ENCODE measurements around the gene HBEGF. TPM values are rescaled to one million over a fixed set of nuclear protein-coding genes. Genes with fewer than 3 reads are reported as not detected.

Gene HBEGF
- total RNA-seq, 4 donors from 2014 or later: 27.1 to 30.9 (median 27.8) TPM

DNA sequence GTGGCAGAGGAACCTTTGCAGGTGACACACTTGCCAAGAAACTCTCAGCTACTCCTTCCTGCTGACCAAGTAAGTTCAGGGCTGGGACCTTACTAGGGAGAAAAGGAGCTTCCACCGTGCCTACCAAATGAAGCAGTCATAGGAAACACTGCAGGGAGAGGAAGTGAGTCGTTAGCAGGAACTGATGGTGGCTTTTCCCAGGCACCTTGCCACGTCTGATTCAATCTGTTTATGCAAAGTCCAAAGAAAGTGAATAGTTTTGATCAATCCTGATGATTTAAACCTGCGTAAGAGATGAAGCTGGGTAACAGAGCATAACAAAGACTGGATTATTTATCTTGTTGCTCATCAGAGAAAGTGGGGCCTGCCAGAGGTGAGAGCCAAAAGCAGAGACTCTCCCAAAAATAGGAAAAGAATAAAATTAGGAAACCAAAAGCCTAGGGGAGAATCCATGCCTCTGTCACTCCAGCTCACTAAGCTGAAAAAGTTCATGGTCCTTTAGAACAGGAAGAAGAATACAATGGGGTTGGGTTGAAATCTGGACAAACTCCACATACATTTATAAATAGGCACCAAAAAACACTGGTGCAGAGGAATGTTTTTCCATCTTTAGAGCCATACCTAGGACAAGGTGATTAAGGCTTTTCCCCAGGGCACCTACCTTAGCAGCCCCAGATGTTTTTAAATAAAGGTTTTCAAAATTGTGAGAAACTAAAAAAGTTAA lies 34.2 kb downstream of the HBEGF start:
- H3K4me3 ChIP-seq: no peak overlapping the region
- no peaks in the 10 kb centered on the region for H3K36me3 ChIP-seq
- no peak for DNase-seq (ENCODE audit: low spot score in 2 of 2)
- H3K27me3 ChIP-seq: no peaks in the 10 kb centered on the region
- TF ChIP-seq POLR2A (IDR thresholded peaks at IDR 0.05): no peak
- TF ChIP-seq EP300 (IDR thresholded peaks at IDR 0.05): peak in 1 of 2 donors; percentile 60
- TF ChIP-seq, protein P1, sequence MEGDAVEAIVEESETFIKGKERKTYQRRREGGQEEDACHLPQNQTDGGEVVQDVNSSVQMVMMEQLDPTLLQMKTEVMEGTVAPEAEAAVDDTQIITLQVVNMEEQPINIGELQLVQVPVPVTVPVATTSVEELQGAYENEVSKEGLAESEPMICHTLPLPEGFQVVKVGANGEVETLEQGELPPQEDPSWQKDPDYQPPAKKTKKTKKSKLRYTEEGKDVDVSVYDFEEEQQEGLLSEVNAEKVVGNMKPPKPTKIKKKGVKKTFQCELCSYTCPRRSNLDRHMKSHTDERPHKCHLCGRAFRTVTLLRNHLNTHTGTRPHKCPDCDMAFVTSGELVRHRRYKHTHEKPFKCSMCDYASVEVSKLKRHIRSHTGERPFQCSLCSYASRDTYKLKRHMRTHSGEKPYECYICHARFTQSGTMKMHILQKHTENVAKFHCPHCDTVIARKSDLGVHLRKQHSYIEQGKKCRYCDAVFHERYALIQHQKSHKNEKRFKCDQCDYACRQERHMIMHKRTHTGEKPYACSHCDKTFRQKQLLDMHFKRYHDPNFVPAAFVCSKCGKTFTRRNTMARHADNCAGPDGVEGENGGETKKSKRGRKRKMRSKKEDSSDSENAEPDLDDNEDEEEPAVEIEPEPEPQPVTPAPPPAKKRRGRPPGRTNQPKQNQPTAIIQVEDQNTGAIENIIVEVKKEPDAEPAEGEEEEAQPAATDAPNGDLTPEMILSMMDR (IDR thresholded peaks at IDR 0.05): no peak
- H3K27ac ChIP-seq: peak overlapping the region in 2 of 4 donors; percentile 56 to 65
- H3K9me3 ChIP-seq: no peaks in the 10 kb centered on the region
- WGBS, 2 donors: 35 to 36% methylated on average over 4 of the region's 4 CpGs
- peaks cover 0 to 14% (median 5%) of the 10 kb centered on the region in 4 donors for H3K4me1 ChIP-seq

GRCh38 chr5:140311011-140311467 lies 35.4 kb downstream of the HBEGF start:
- Histone ChIP-seq H3K36me3 (no peaks in the 10 kb centered on the region), H3K27me3 (no peaks in the 10 kb centered on the region), H3K4me1 (peaks cover 0 to 14% (median 5%) of the 10 kb centered on the region in 4 donors), H3K4me3 (no peak overlapping the region), H3K27ac (peak overlapping the region in 1 of 4 donors; percentile 65), H3K9me3 (no peaks in the 10 kb centered on the region)
- 79 to 80% methylated on average over 5 of the region's 5 CpGs for WGBS, 2 donors
- DNase-seq (ENCODE audit: low spot score in 2 of 2): no peak
- TF ChIP-seq EP300 (IDR thresholded peaks at IDR 0.05) (no peak), POLR2A (IDR thresholded peaks at IDR 0.05) (no peak)
- TF ChIP-seq, protein P1 (IDR thresholded peaks at IDR 0.05): no peak

DNA sequence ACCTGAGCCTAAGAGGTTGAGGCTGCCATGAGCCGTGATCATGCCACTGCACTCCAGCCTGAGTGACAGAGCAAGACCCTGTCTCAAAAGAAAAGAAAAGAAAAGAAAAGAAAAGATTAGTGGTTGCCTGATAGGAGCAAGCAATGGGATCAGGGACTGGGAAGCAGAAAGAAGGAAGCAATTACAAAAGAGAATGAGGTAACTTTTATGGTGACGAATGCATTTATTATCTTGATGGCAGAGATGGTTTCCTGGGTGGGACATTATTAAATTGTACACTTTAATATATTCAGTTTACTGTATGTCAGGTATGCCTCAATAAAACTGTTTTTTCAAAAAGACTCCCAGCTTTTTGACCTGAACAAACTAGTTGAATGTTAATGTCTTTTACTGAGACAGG lies 36.0 kb downstream of the HBEGF start:
- no peaks in the 10 kb centered on the region for H3K27me3 ChIP-seq
- no peak for DNase-seq (ENCODE audit: low spot score in 2 of 2)
- H3K27ac ChIP-seq: peak overlapping the region in 1 of 4 donors; percentile 65
- no peak overlapping the region for H3K4me3 ChIP-seq
- H3K4me1 ChIP-seq: peaks cover 0 to 14% (median 5%) of the 10 kb centered on the region in 4 donors
- 67 to 82% methylated on average over 2 of the region's 2 CpGs for WGBS, 2 donors
- H3K36me3 ChIP-seq: no peaks in the 10 kb centered on the region
- no peaks in the 10 kb centered on the region for H3K9me3 ChIP-seq
- TF ChIP-seq EP300 (IDR thresholded peaks at IDR 0.05): no peak
- no peak for TF ChIP-seq POLR2A (IDR thresholded peaks at IDR 0.05)
- TF ChIP-seq, protein P1 (IDR thresholded peaks at IDR 0.05): no peak

DNA sequence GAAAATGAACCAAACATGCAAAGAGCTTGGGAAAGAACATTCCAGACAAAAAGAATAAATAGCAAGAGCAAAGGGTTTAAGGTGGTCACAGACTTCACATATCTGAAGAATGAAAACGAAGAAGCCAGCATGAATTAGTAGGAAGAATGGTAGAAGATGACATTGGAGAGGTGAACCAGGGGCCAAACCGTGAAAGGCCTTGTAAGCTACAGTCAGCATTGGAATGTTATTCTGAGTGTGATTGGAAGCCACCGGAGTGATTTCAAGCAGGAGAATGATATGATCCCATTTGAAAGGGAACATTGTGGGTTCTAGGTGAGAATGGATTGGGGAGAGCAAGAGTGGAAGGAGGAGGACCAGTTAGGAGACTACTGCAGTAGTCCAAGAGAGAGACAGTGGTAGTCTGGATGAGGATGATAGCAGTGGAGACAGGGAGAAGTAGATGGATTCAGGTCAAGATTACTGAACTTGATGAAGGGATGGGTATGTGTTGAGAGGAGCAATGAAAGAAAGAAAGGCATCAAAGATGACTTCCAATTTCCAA lies 36.6 kb downstream of the HBEGF start:
- Histone ChIP-seq H3K36me3 (no peaks in the 10 kb centered on the region), H3K4me3 (no peak overlapping the region), H3K27me3 (no peaks in the 10 kb centered on the region), H3K9me3 (no peaks in the 10 kb centered on the region), H3K27ac (no peak overlapping the region), H3K4me1 (peaks cover 0 to 14% (median 5%) of the 10 kb centered on the region in 4 donors)
- DNase-seq (ENCODE audit: low spot score in 2 of 2): no peak
- WGBS, 2 donors: 81 to 84% methylated on average over 3 of the region's 3 CpGs
- TF ChIP-seq, protein P1 (IDR thresholded peaks at IDR 0.05): no peak
- no peak for TF ChIP-seq EP300 (IDR thresholded peaks at IDR 0.05)
- TF ChIP-seq POLR2A (IDR thresholded peaks at IDR 0.05): no peak

- Histone ChIP-seq H3K9me3 (no peaks in the 10 kb centered on the region), H3K27me3 (no peaks in the 10 kb centered on the region), H3K36me3 (no peaks in the 10 kb centered on the region), H3K4me3 (no peak overlapping the region), H3K4me1 (peaks cover 2 to 24% (median 14%) of the 10 kb centered on the region in 4 donors), H3K27ac (no peak overlapping the region)
- 82 to 90% methylated on average over 1 of the region's 1 CpG for WGBS, 2 donors
- DNase-seq (ENCODE audit: low spot score in 2 of 2): no peak
- TF ChIP-seq POLR2A (IDR thresholded peaks at IDR 0.05) (no peak), EP300 (IDR thresholded peaks at IDR 0.05) (no peak)
- TF ChIP-seq, protein P1 (IDR thresholded peaks at IDR 0.05): no peak
Measured at GRCh38 chr5:140305471-140305870, 40.9 kb downstream of the HBEGF start.

All from tibial nerve (tissue), 4 donors.